ENCODE measurements around the gene GDPD5.

GDPD5 gene

DNA sequence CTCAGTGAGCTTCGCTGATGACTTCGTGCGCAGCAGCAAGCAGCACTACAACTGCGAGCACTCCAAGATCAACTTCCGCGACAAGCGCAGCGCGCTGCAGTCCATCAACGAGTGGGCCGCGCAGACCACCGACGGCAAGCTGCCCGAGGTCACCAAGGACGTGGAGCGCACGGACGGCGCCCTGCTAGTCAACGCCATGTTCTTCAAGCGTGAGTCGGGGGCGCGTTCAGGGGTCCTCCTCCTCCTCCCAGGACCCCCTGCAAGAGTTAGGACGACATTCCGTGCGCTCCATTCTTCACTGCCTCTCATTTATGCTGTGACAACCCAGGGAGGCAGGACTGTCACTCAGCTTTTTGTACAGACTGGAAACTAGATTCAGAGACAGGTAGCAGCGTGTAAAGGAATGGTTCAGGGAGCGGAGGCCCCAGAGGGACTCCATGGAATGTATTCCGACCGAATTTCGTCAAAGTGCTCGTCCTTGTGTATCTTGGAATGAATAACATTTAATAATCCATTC, 41.1 kb upstream of the GDPD5 start:
- TF ChIP-seq, protein P1, sequence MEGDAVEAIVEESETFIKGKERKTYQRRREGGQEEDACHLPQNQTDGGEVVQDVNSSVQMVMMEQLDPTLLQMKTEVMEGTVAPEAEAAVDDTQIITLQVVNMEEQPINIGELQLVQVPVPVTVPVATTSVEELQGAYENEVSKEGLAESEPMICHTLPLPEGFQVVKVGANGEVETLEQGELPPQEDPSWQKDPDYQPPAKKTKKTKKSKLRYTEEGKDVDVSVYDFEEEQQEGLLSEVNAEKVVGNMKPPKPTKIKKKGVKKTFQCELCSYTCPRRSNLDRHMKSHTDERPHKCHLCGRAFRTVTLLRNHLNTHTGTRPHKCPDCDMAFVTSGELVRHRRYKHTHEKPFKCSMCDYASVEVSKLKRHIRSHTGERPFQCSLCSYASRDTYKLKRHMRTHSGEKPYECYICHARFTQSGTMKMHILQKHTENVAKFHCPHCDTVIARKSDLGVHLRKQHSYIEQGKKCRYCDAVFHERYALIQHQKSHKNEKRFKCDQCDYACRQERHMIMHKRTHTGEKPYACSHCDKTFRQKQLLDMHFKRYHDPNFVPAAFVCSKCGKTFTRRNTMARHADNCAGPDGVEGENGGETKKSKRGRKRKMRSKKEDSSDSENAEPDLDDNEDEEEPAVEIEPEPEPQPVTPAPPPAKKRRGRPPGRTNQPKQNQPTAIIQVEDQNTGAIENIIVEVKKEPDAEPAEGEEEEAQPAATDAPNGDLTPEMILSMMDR (IDR thresholded peaks at IDR 0.05) = no peak

DNA sequence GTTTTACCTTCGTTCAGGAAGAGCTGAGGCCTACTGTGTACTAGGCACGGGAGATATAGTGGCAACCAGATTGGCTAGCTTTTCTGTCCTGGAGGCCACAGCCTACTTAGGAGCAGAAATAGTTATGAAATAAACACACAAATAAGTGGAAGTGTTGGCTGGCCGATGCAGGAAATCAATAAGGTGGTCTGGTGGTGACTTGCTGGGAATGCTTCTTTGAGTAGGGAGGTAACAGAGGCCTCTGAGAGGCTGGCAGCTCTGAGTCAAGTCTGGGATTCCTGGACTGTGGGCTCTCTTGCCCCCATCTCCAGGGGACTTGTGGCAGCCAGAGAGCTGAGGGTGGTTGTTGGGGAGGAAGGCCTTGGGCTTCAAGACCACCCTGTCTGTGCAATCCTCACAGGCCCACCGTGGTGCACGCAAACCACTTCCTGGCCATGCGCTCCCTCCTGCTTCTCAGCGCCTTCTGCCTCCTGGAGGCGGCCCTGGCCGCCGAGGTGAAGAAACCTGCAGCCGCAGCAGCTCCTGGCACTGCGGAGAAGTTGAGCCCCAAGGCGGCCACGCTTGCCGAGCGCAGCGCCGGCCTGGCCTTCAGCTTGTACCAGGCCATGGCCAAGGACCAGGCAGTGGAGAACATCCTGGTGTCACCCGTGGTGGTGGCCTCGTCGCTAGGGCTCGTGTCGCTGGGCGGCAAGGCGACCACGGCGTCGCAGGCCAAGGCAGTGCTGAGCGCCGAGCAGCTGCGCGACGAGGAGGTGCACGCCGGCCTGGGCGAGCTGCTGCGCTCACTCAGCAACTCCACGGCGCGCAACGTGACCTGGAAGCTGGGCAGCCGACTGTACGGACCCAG, 40.4 kb upstream of the GDPD5 start:
- TF ChIP-seq, protein P1 (IDR thresholded peaks at IDR 0.05) = no peak

DNA sequence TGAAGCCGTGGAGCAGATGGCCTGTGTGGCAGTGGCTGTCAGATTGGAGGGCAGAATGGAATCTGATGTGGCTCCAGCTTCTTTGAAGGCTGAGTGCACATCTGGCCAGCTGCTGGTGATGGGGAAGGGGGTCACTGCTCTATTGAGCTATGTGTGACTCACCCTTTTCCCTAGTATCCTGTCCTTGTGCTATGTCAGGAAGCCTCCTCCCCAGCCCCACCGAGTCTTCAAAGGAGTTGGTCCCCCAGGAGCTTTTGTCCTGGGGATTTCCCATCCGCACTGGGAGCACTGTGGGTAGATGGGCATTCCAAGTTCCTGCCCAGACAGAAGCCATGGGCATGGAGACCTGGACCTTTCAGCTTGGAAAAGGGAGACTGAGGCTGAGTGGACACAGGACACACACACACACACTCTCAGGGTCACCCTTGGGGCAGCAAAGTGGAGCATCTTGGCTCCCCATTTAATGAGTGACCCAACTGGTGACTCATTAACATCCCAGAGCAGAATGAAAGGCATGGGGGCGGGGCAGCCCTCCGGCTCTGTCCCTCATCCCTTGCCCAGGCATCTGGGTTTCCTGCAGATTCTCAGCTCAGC, 39.6 kb upstream of the GDPD5 start:
- TF ChIP-seq, protein P1 (IDR thresholded peaks at IDR 0.05) = no peak

DNA sequence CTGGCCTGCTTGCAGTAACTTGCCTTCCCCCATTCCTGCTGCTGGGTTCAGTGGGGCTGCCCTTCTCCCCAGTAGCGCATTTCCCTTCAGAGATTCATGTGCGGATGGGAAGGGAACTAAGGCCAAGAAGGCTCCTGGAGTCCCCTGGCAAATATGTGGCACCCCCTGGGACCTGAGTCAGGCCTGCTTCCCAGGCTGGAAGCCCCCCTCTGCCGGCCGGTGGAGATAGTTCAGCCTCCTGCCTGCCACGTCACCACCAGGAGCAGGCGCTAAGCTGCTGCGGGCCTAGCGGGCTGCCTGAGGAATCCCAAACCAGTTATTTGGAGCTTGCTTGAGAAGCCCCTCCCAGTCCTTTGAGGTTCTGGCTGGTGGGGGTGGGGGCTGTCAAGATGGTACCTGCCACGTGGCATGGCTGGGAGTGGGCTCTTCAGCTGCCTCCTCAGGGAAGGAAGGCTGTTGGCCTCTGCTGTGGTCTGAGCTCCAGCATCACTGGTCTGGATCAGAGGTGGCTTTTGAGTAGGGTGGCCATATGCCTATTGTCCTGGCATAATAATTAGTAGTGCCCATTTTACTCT, 38.3 kb upstream of the GDPD5 start:
- TF ChIP-seq, protein P1 (IDR thresholded peaks at IDR 0.05) = no peak

DNA sequence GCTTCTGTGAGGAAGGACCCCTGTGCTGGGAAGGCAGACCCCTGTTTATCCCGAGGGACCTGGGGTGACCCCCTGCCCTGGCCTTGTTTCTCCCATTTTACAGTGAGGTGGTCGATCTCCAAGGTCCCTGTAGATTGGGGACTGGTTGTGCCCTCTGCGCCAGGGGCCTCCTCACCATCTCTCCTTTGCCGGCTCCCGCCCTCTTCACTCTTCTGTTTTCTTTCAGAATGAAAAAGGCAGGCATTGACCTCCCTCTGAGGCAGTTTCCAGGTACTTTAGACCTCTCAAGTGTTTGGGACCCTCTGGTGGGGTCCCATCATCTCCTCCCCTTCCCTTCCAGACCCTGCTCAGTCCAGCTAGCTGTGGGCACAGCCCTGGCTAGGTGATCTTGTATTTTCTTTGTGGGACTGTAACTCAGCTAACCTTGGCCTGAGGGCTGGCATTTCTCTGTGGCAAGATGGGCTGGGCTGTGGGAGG, 37.8 kb upstream of the GDPD5 start:
- TF ChIP-seq, protein P1 (IDR thresholded peaks at IDR 0.05) = no peak

DNA sequence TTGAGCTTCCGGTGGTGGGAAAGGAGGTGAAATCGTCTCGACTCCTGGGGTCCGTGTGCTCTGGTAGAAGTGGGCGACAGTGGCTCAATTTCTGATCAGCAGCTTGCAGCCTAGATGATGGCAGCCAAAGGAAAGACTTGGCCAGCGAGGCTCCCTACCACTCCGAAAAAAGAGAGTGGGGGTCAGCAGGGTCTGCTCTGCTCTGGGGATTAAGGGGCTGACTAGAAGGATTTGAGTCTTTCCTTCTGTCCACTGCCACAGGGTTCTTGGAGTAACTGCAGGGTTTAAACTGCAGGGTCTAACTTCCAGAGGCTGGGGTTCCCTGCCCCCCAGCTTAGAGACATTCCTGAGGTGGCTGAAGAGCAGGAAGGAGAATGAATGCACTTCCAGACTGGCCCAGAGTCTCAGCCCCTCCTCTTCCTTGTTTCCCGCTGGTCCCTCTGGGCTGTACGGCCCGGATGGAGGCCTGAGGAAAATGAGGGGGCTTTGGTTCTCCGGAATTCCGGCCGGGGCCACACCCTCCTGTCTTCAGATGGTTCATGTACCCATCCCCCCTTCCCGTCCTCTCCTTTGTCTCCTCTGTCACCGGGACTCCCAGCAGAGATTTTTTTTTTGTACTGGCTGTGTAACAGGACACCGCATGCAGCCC, 37.2 kb upstream of the GDPD5 start:
- TF ChIP-seq, protein P1 (IDR thresholded peaks at IDR 0.05) = no peak
